A549 (cell line): ENCODE data around the gene GNG12. TPM values are rescaled to one million over a fixed set of nuclear protein-coding genes. Genes with fewer than 3 reads are reported as not detected.

Experiments
- ATAC-seq, 2 experiments: fragments of 200-7000 bp in 1 of 2; fragments of >200 bp in 1 of 2; cut with Nextera tagmentation in 1 of 2; cut with Tn5 transposase in 1 of 2; 3 replicates each; pipeline versions ENCODE4 v1.8.0 to v1.9.1; 2018 to 2020; ENCODE audit warnings: mild to moderate bottlenecking in 1 of 2, moderate library complexity in 1 of 2
- CTCF ChIA-PET: fragments of 300-600 bp; sonication (Branson Sonifier 250); formaldehyde crosslinking; extraction: SDS; loops from one replicate; lab custom pipeline; 2021; ENCODE audit warnings: antibody characterized with exemption, inconsistent platforms; lab: Yijun Ruan, JAX
- POLR2A ChIA-PET: fragments of 350-600 bp; formaldehyde crosslinking; extraction: SDS; loops from one replicate; lab custom pipeline; 2021; ENCODE audit warnings: antibody characterized with exemption, inconsistent platforms; lab: Yijun Ruan, JAX
- DNase-seq, 2 experiments: peaks; one replicate each; pipeline versions ENCODE4 v3.0.0 to v3.0.0-alpha.2; 2011 to 2016; ENCODE audit warnings: low read depth in 1 of 2, low spot score in 1 of 2
- FAIRE-seq: peaks from 2 replicates; lab custom pipeline; 2011; peaks lifted over from hg19 to GRCh38; lab: Jason Lieb, UNC
- H3K27ac ChIP-seq, 2 experiments: fragments of >200 bp; sonication (Bioruptor Twin); formaldehyde crosslinking; 3 replicates each; pipeline ENCODE4 v1.5.1; 2016 to 2017
- H3K4me1 ChIP-seq: fragments of >200 bp; sonication (Bioruptor Twin); formaldehyde crosslinking; 3 replicates; pipeline ENCODE4 v1.6.1; 2016
- H3K4me2 ChIP-seq: fragments of >200 bp; sonication (Bioruptor Twin); formaldehyde crosslinking; 3 replicates; pipeline ENCODE4 v1.6.1; 2016
- H3K4me3 ChIP-seq: fragments of >200 bp; sonication (Bioruptor Twin); formaldehyde crosslinking; 3 replicates; pipeline ENCODE4 v1.5.1; 2016
- H3K9me3 ChIP-seq: fragments of >200 bp; sonication (Bioruptor Twin); formaldehyde crosslinking; 3 replicates; pipeline ENCODE4 v1.6.1; 2016
- BCL3 ChIP-seq: fragments of >200 bp; sonication (Bioruptor Twin); formaldehyde crosslinking; IDR thresholded peaks from 3 replicates; pipeline ENCODE4 v1.6.1; 2016
- CBX2 ChIP-seq: fragments of 200-600 bp; sonication (generic); IDR thresholded peaks from 2 replicates; pipeline ENCODE4 v1.6.1; 2016; ENCODE audit warnings: low read depth, mild to moderate bottlenecking, borderline replicate concordance
- CEBPB ChIP-seq, 2 experiments: fragments of >200 bp in 1 of 2; sonication (Bioruptor Twin) in 1 of 2; formaldehyde crosslinking in 1 of 2; IDR thresholded peaks; 2 replicates each; pipeline ENCODE4 v1.6.1; 2012 to 2016
- CHD4 ChIP-seq: fragments of 200-600 bp; sonication (generic); IDR thresholded peaks from 2 replicates; pipeline ENCODE4 v1.6.1; 2016; ENCODE audit warnings: antibody characterized with exemption, mild to moderate bottlenecking, borderline replicate concordance
- CTCF ChIP-seq: fragments of >200 bp; sonication (Bioruptor Twin); formaldehyde crosslinking; IDR thresholded peaks from 3 replicates; pipeline ENCODE4 v1.5.1; 2016
- EHF ChIP-seq: fragments of 250-450 bp; sonication (Bioruptor Pico); IDR thresholded peaks from 2 replicates; pipeline ENCODE4 v1.5.0; 2020; ENCODE audit warnings: mild to moderate bottlenecking
- EP300 ChIP-seq, 2 experiments: fragments of >200 bp; sonication (Bioruptor Twin); formaldehyde crosslinking; IDR thresholded peaks; 2 replicates in 1 of 2; 3 replicates in 1 of 2; pipeline ENCODE4 v1.6.1; 2016 to 2017
- ESRRA ChIP-seq: fragments of 150-350 bp; IDR thresholded peaks from 2 replicates; pipeline ENCODE4 v1.6.1; 2014; ENCODE audit warnings: mild to moderate bottlenecking, low read length, borderline replicate concordance
- FOSL2 ChIP-seq, 2 experiments: fragments of 450-650 bp in 1 of 2; fragments of >200 bp in 1 of 2; sonication (Bioruptor Twin) in 1 of 2; formaldehyde crosslinking; IDR thresholded peaks; 2 replicates each; pipeline versions ENCODE4 v1.5.0 to v1.6.1; 2016 to 2020; ENCODE audit warnings: mild to moderate bottlenecking in 1 of 2, moderate library complexity in 1 of 2
- GATA3 ChIP-seq: IDR thresholded peaks from 2 replicates; pipeline ENCODE4 v1.6.1; 2012; ENCODE audit warnings: borderline replicate concordance
- JUN ChIP-seq, 2 experiments: fragments of >200 bp; sonication (Bioruptor Twin); formaldehyde crosslinking; IDR thresholded peaks; 2 replicates in 1 of 2; 3 replicates in 1 of 2; pipeline ENCODE4 v1.6.1; 2016 to 2017
- JUNB ChIP-seq: fragments of >200 bp; sonication (Bioruptor Twin); formaldehyde crosslinking; IDR thresholded peaks from 2 replicates; pipeline ENCODE4 v1.6.1; 2016
- MAFK ChIP-seq: fragments of 450-650 bp; IDR thresholded peaks from 2 replicates; pipeline ENCODE4 v1.6.1; 2014; ENCODE audit not compliant: partially characterized antibody
- MAZ ChIP-seq: fragments of 150-350 bp; IDR thresholded peaks from 2 replicates; pipeline ENCODE4 v1.6.1; 2014; ENCODE audit warnings: antibody characterized with exemption, low read depth, low read length, borderline replicate concordance
- PBX3 ChIP-seq: IDR thresholded peaks from 2 replicates; pipeline ENCODE4 v1.6.1; 2012
- POLR2AphosphoS2 ChIP-seq: conservative IDR thresholded peaks from 2 replicates; pipeline ENCODE4 v1.6.1; 2012; ENCODE audit warnings: low read length, improper control_type of control experiment, inconsistent platforms
- RARB ChIP-seq: fragments of 250-450 bp; sonication (Bioruptor Pico); IDR thresholded peaks from 2 replicates; pipeline ENCODE4 v1.8.0; 2021; ENCODE audit warnings: mild to moderate bottlenecking, moderate library complexity
- RFX5 ChIP-seq: fragments of 450-650 bp; IDR thresholded peaks from 2 replicates; pipeline ENCODE4 v1.7.1; 2014; ENCODE audit warnings: antibody characterized with exemption, mild to moderate bottlenecking, moderate library complexity
- TFCP2L1 ChIP-seq: fragments of 250-450 bp; sonication (Bioruptor Pico); IDR thresholded peaks from 2 replicates; pipeline ENCODE4 v1.5.0; 2021; ENCODE audit warnings: mild to moderate bottlenecking
- ZFP36 ChIP-seq: fragments of 450-650 bp; IDR thresholded peaks from 2 replicates; pipeline ENCODE4 v1.6.1; 2014; ENCODE audit warnings: borderline replicate concordance; ENCODE audit not compliant: partially characterized antibody
- WGBS: methylation state at CpG from one replicate; pipeline ENCODE4 v1.1.6; 2017; ENCODE audit errors: missing lambda C conversion rate; 5-methylcytosine and 5-hydroxymethylcytosine counted together
- polyA plus RNA-seq, 4 experiments: library from polyadenylated mRNA; depleted of rRNA in 3 of 4; stranded (reverse); fragments of >200 nt; fragmentation: RNase III in 1 of 4; extraction: RNeasy Plus Mini Kit Qiagen cat#74134 plus additional on column Dnase treatment in 1 of 4; gene quantifications; 2 replicates in 3 of 4; 3 replicates in 1 of 4; pipeline ENCODE4 v1.2.3, GENCODE V29; 2011 to 2017
- TF ChIP-seq, protein P1 (sequence below): fragments of 250-450 bp; sonication (Bioruptor Pico); IDR thresholded peaks from 2 replicates; pipeline ENCODE4 v1.5.0; 2021; ENCODE audit warnings: mild to moderate bottlenecking, moderate library complexity, borderline replicate concordance

Gene GNG12
- polyA plus RNA-seq, 2 of the 4 experiments (the other 2 are of a cell fraction): 91.8 to 132 TPM

DNA sequence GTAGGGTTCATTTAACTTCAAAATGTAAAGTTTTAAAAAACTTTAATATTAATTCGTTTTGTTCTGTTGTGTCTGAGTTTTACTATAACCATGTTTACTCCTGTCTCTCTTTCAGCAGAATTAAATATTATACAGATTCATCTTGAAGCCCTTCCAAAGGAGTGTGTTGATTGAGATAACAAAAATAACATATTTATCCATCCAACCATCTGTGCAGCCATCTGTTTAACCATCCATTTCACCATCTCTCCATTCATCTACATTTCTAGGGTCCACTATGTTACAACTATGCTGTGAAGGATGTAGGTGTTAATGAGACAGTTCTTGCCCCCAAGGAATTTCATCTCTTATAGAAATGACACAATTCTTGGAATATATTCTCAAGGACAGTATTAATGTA is 36.0 kb upstream of the GNG12 start:
- no peak overlapping the region for H3K4me2 ChIP-seq
- no peak for ATAC-seq
- CTCF ChIA-PET: interaction anchor here (1.4 to 1.5 kb wide), 2 partner anchors 10 to 15 kb away, joined by 3 to 5 read pairs; no protein-coding TSS in a partner anchor
- no peak for FAIRE-seq
- H3K4me3 ChIP-seq: no peak overlapping the region
- TF ChIP-seq EHF (no peak), EP300 (IDR thresholded peaks at IDR 0.05) (no peak), BCL3 (no peak), ESRRA (no peak), RFX5 (no peak), JUNB (no peak), PBX3 (no peak), POLR2AphosphoS2 (no peak), ZFP36 (no peak)
- TF ChIP-seq, all 56 proteins: peak for 0
- no peak for DNase-seq
- no peaks in the 10 kb centered on the region for H3K4me1 ChIP-seq
- POLR2A ChIA-PET: no interaction called here
- 15% methylated on average over 1 of the region's 1 CpG for WGBS
- H3K9me3 ChIP-seq: no peaks in the 10 kb centered on the region
- no peak overlapping the region for H3K27ac ChIP-seq

GRCh38 chr1:67863637-67864036 is 30.4 kb upstream of the GNG12 start:
- no peak for ATAC-seq
- no peaks in the 10 kb centered on the region for H3K4me1 ChIP-seq
- no peak for FAIRE-seq
- H3K4me2 ChIP-seq: no peak overlapping the region
- no peak overlapping the region for H3K4me3 ChIP-seq
- 100% methylated on average over 2 of the region's 2 CpGs for WGBS
- POLR2A ChIA-PET: no interaction called here
- no peak for DNase-seq
- TF ChIP-seq TFCP2L1 (CRISPR knock-in tag): no peak
- TF ChIP-seq CTCF: no peak
- no peak for TF ChIP-seq MAFK
- TF ChIP-seq, protein P1, sequence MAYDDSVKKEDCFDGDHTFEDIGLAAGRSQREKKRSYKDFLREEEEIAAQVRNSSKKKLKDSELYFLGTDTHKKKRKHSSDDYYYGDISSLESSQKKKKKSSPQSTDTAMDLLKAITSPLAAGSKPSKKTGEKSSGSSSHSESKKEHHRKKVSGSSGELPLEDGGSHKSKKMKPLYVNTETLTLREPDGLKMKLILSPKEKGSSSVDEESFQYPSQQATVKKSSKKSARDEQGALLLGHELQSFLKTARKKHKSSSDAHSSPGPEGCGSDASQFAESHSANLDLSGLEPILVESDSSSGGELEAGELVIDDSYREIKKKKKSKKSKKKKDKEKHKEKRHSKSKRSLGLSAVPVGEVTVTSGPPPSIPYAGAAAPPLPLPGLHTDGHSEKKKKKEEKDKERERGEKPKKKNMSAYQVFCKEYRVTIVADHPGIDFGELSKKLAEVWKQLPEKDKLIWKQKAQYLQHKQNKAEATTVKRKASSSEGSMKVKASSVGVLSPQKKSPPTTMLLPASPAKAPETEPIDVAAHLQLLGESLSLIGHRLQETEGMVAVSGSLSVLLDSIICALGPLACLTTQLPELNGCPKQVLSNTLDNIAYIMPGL (CRISPR knock-in tag): no peak
- no peak for TF ChIP-seq BCL3
- no peak for TF ChIP-seq CBX2
- TF ChIP-seq FOSL2 (IDR thresholded peaks at IDR 0.05): no peak
- no peak for TF ChIP-seq FOSL2 (CRISPR knock-in tag; IDR thresholded peaks at IDR 0.05)
- no peak for TF ChIP-seq MAZ
- TF ChIP-seq PBX3: no peak
- TF ChIP-seq CHD4: no peak
- TF ChIP-seq GATA3: no peak
- no peak for TF ChIP-seq ZFP36
- TF ChIP-seq CEBPB (IDR thresholded peaks at IDR 0.05): no peak
- TF ChIP-seq JUN (IDR thresholded peaks at IDR 0.05): no peak
- no peak for TF ChIP-seq RARB (CRISPR knock-in tag)
- CTCF ChIA-PET: interaction anchor here (0.6 kb wide), 1 partner anchor 256 kb away, joined by 3 read pairs; no protein-coding TSS in a partner anchor
- H3K27ac ChIP-seq: no peak overlapping the region
- no peaks in the 10 kb centered on the region for H3K9me3 ChIP-seq
